K562 (cell line): ENCODE measurements around the gene FDX2. TPM values are rescaled to one million over a fixed set of nuclear protein-coding genes. Genes with fewer than 3 reads are reported as not detected.

Experiments
- BCOR ChIP-seq: fragments of 450-650 bp; IDR thresholded peaks from 2 replicates; pipeline ENCODE4 v1.6.1; 2016
- BHLHE40 ChIP-seq: IDR thresholded peaks from 2 replicates; pipeline ENCODE4 v1.6.1; 2011; ENCODE audit warnings: low read length, improper control_type of control experiment
- CEBPB ChIP-seq: fragments of 450-650 bp; IDR thresholded peaks from 2 replicates; pipeline ENCODE4 v1.6.1; 2016; ENCODE audit warnings: missing genetic modification characterization, missing compliant biosample characterization
- EGR1 ChIP-seq: fragments of 450-650 bp; conservative IDR thresholded peaks from 2 replicates; pipeline ENCODE4 v1.6.1; 2017; ENCODE audit warnings: mild to moderate bottlenecking
- HDAC8 ChIP-seq: fragments of 450-650 bp; IDR thresholded peaks from 2 replicates; pipeline ENCODE4 v1.6.1; 2016; ENCODE audit warnings: mild to moderate bottlenecking, missing genetic modification characterization, moderate library complexity, missing compliant biosample characterization
- HMG20B ChIP-seq: fragments of 250-450 bp; sonication (Bioruptor Pico); IDR thresholded peaks from 2 replicates; pipeline ENCODE4 v1.5.0; 2021; ENCODE audit warnings: mild to moderate bottlenecking
- KLF1 ChIP-seq: fragments of 450-650 bp; IDR thresholded peaks from 2 replicates; pipeline ENCODE4 v1.6.1; 2016; ENCODE audit warnings: missing genetic modification characterization, missing compliant biosample characterization
- L3MBTL2 ChIP-seq: fragments of 450-650 bp; IDR thresholded peaks from 2 replicates; pipeline ENCODE4 v1.6.1; 2016; ENCODE audit warnings: mild to moderate bottlenecking, moderate library complexity
- MCM3 ChIP-seq: fragments of 450-650 bp; IDR thresholded peaks from 2 replicates; pipeline ENCODE4 v1.6.1; 2016
- MEF2A ChIP-seq: IDR thresholded peaks from 2 replicates; pipeline ENCODE4 v1.6.1; 2011; ENCODE audit warnings: low read depth, mild to moderate bottlenecking, low read length, moderate library complexity; ENCODE audit not compliant: control insufficient read depth
- MTA3 ChIP-seq: fragments of 450-650 bp; formaldehyde crosslinking; IDR thresholded peaks from 2 replicates; pipeline ENCODE4 v1.6.1; 2017; ENCODE audit warnings: mild to moderate bottlenecking, borderline replicate concordance
- PHF20 ChIP-seq: fragments of 450-650 bp; IDR thresholded peaks from 2 replicates; pipeline ENCODE4 v1.6.1; 2018; ENCODE audit not compliant: partially characterized antibody
- RFX5 ChIP-seq: IDR thresholded peaks from 2 replicates; pipeline ENCODE4 v1.6.1; 2011; ENCODE audit warnings: low read depth, mild to moderate bottlenecking, improper control_type of control experiment, low read length
- SAFB ChIP-seq: fragments of 200-400 bp; formaldehyde crosslinking; IDR thresholded peaks from 2 replicates; pipeline ENCODE4 v1.6.1; 2017; ENCODE audit warnings: low read depth, low read length, borderline replicate concordance
- SIRT6 ChIP-seq: IDR thresholded peaks from one replicate; pipeline ENCODE4 v1.6.1; 2012; ENCODE audit warnings: low read depth, mild to moderate bottlenecking, control low read depth, inconsistent platforms, low read length, moderate library complexity
- TAF15 ChIP-seq: fragments of 200-400 bp; formaldehyde crosslinking; IDR thresholded peaks from 2 replicates; pipeline ENCODE4 v1.6.1; 2017; ENCODE audit warnings: mild to moderate bottlenecking, low read depth, low read length, moderate library complexity
- TCF3 ChIP-seq: sonication (generic); formaldehyde crosslinking; IDR thresholded peaks from 2 replicates; pipeline ENCODE4 v1.4.0; 2020; ENCODE audit warnings: mild to moderate bottlenecking, missing genetic modification reagents
- ZBTB1 ChIP-seq: sonication (generic); formaldehyde crosslinking; IDR thresholded peaks from 2 replicates; pipeline ENCODE4 v1.8.1; 2023; ENCODE audit warnings: missing genetic modification reagents, low read depth, mild to moderate bottlenecking, borderline replicate concordance
- ZBTB34 ChIP-seq: fragments of 250-450 bp; sonication (Bioruptor Pico); IDR thresholded peaks from 2 replicates; pipeline ENCODE4 v1.8.0; 2021; ENCODE audit warnings: mild to moderate bottlenecking, moderate library complexity
- ZNF263 ChIP-seq: sonication (generic); formaldehyde crosslinking; IDR thresholded peaks from 2 replicates; pipeline ENCODE4 v1.8.0; 2022; ENCODE audit warnings: mild to moderate bottlenecking, missing genetic modification reagents, borderline replicate concordance
- ZNF318 ChIP-seq, 2 experiments: fragments of 450-650 bp; IDR thresholded peaks; 2 replicates each; pipeline ENCODE4 v1.6.1; 2016; ENCODE audit warnings: mild to moderate bottlenecking in 2 of 2, borderline replicate concordance in 1 of 2, low read depth in 1 of 2, moderate library complexity in 1 of 2
- ZNF584 ChIP-seq: fragments of 200-800 bp; sonication (Bioruptor generic); IDR thresholded peaks from 2 replicates; pipeline ENCODE4 v1.6.1; 2016; ENCODE audit warnings: low read depth, mild to moderate bottlenecking, missing genetic modification characterization, missing compliant biosample characterization
- polyA plus RNA-seq, 8 experiments: library from polyadenylated mRNA; depleted of rRNA in 4 of 8; stranded (reverse) in 5 of 8; unstranded in 3 of 8; fragments of >200 nt; fragmentation: Nextera tagmentation in 2 of 8; fragmentation: Illumina TruSeq in 1 of 8; extraction: Ambion mirVana in 2 of 8; extraction: Trizol in 1 of 8; gene quantifications; 2 replicates each; pipeline versions ENCODE4 v1.2.1 to v1.2.3, GENCODE V29; 2011 to 2014; ENCODE audit warnings: inconsistent platforms in 1 of 8, missing spikeins in 1 of 8
- total RNA-seq, 7 experiments: library from RNA; depleted of rRNA in 6 of 7; stranded (reverse); fragments of >200 nt in 6 of 7; fragmentation: Illumina TruSeq in 2 of 7; extraction: Trizol in 2 of 7; gene quantifications; 2 replicates each; pipeline versions ENCODE4 v1.2.1 to v1.2.3, GENCODE V29; 2011 to 2021; ENCODE audit warnings: low replicate concordance in 1 of 7

Gene FDX2
- total and polyA plus RNA-seq, 9 of the 15 experiments (the other 6 are each of a cell fraction or from before 2014, with no cell fraction given): 2.5 to 49.8 (median 29.7) TPM

DNA sequence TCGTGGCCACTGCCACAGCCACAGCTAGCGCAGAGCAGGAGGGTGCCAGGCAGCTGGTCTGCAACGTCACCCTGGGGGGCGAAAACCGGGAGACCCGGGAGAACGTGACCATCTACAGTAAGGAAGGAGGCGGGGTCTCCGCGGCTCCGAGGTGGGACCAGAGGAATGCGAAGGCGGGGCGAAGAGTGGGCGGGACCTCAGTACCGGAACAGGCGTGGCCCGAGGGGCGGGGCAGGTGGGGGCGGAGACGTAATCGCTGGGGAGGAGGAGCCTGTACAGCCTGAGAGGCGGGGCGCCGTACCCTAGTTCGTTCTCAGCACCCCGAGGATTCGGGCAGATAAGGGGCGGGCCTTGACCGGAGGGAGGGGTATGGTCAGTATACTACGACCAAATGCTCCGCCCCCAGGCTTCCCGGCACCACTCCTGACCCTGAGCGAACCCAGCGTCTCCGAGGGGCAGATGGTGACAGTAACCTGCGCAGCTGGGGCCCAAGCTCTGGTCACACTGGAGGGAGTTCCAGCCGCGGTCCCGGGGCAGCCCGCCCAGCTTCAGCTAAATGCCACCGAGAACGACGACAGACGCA, 23.5 kb downstream of the FDX2 start (continued):
- TF ChIP-seq ZNF318 (IDR thresholded peaks at IDR 0.05; ENCODE audit: borderline replicate concordance in 1 of 2, low read depth in 1 of 2) (no peak), ZNF263 (CRISPR knock-in tag) (no peak), KLF1 (tag) (no peak), HDAC8 (tag) (no peak), CEBPB (tag) (no peak), MCM3 (no peak), ZNF584 (CRISPR knock-in tag) (no peak), HMG20B (CRISPR knock-in tag) (no peak), PHF20 (no peak), TCF3 (CRISPR knock-in tag) (peak; percentile 43), SIRT6 (no peak), RFX5 (no peak), MEF2A (no peak), SAFB (no peak), EGR1 (peak; percentile 86), ZBTB1 (CRISPR knock-in tag) (no peak), BCOR (no peak), ZBTB34 (no peak), TAF15 (no peak), MTA3 (no peak), L3MBTL2 (peak; percentile 81; the same call in 1 of the 2 replicates), BHLHE40 (peak; percentile 69; the same call in 1 of the 2 replicates)
